HG03103 (cell line): Measurements from ENCODE around the gene SART1.
"Not testable (repeated sequence)": the region's sequence is repeated elsewhere in the genome, so short reads cannot be mapped to it uniquely, and the experiment has no call there.

Source experiments
- ATAC-seq: cut with Tn5 transposase; IDR thresholded peaks from one replicate; pipeline ENCODE4 v1.9.1; 2021; ENCODE audit warnings: low read depth; ENCODE audit not compliant: unreplicated experiment

SART1 gene

DNA sequence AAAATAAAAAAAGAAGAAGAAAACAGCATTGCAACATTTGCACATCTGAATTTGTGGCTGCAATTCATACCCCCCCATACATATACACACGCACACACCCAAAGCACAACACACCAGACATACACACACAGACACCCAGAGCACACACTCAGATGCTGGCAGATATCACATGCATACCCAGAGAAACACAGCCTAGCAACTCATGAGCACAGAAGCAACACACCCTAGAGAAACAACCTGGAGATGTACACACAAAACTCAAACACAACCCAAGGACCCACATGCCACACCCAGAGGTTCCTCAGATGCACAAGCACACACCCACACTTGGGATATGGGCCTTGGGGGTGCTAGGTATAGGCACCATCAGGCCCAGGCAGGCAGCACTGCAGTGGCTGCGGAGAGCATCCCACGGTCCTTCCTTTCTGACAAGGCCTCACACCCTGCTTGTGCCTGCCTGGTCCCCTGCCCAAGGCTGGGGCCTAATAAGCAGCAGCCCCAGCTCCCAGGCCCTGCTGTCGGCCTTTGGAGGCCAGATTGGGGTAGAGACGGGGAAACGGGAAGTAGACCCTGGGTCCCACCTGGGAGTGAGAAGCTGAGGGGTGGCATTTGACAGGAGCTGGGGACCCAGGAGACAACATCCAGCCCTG is 53.4 kb downstream of the SART1 start:
- no peak for ATAC-seq

DNA sequence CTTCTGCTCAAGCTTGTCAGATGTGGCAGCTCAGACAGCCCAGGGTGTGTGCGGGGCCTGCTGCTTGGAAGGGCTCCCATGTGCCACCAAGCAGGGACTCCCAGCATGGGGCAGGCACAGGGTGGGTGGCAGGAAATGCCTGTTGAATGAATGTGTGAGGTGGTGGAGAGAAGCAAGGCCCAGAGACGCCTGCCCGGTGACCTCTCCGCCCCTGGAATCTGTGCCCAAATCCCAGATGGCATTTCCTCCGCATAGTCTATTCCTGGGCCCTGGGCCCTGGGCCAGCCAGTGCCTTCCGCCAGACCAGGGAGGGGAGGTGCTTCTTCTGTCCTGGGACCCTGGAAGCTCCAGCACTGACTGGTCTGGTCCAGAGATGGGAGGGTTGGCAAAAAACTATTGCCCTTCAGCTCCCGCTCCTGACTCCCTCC is 53.9 kb downstream of the SART1 start:
- ATAC-seq: no peak

- no peak for ATAC-seq
Measured at GRCh38 chr11:66015936-66016792, 54.6 kb downstream of the SART1 start.

DNA sequence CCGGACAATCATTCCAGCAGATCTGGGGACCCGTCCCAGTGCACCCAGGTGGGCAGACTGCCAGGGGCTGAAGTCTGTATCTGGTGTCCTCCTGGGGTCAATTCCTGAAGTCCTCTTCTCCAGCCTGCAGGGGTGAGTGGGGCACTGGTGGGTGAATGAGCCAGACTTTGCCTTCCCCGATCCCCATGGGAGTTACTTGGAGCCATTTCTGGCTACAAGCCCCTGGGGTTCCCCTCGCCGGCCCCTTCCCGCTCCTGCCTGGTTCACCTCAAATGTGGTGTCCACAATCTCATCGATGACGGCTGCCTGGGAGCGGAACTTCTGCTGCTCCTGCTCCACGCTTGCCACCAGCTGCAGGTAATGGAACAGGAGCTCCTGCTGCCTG is 55.3 kb downstream of the SART1 start:
- no peak for ATAC-seq

DNA sequence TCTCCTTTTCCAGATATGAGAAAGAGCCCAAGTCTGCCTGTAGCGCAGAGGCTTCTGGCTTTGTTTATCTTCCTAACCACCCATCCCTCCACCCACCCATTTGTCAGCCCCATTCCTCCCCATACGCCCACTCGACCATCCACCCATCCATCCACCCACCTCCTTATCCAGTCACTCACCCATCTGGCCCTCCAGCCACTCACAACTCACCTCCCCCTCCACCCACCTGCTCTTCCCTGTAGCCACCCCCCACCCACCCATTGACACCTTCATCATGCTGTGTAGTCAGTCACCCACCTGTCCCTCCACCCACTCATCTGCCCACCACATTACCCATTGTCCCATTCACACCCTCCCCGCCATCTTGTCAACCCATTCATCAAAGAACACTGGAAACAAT is 55.8 kb downstream of the SART1 start:
- ATAC-seq: no peak

- no peak for ATAC-seq
Measured at GRCh38 chr11:66020212-66020611, 58.7 kb downstream of the SART1 start.

GRCh38 chr11:66020618-66021357 is 59.3 kb downstream of the SART1 start:
- ATAC-seq: no peak

GRCh38 chr11:66022401-66023185 is 61.1 kb downstream of the SART1 start:
- ATAC-seq: no peak

DNA sequence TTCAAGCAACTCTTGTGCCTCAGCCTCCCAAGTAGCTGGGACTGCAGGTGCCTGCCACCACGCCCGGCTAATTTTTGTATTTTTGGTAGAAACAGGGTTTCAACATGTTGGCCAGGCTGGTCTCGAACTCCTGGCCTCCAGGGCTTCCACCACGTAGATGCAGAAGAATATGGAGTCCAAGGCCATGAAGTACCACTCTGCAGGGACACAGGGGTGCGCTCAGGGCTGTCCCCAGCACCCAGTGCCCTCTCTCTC is 61.6 kb downstream of the SART1 start:
- not testable (repeated sequence) for ATAC-seq

- no peak for ATAC-seq
Measured at GRCh38 chr11:66026017-66026529, 64.5 kb downstream of the SART1 start, which contains the start of gene CATSPER1. Gene CATSPER1, minus strand, starts transcription at chr11:66026479. Its CDS starts 100 bp downstream, at chr11:66026379.
